HEK293 (cell line): ENCODE data around the gene ZFHX2.
A peak's percentile ranks its signal among the peaks of the same experiment; 100 is the strongest.

ENCODE experiments used
- ATF2 ChIP-seq: fragments of 450-650 bp; formaldehyde crosslinking; IDR thresholded peaks from 2 replicates; pipeline ENCODE4 v1.5.1; 2016; ENCODE audit warnings: missing biosample characterization, missing genetic modification characterization, low read depth
- BCL11B ChIP-seq: fragments of 450-650 bp; formaldehyde crosslinking; IDR thresholded peaks from 2 replicates; pipeline ENCODE4 v1.5.1; 2016; ENCODE audit warnings: low read depth, missing biosample characterization, missing genetic modification characterization
- KLF8 ChIP-seq: fragments of 450-650 bp; formaldehyde crosslinking; IDR thresholded peaks from 2 replicates; pipeline ENCODE4 v1.5.1; 2016; ENCODE audit warnings: missing biosample characterization, missing genetic modification characterization
- KLF9 ChIP-seq: fragments of 450-650 bp; formaldehyde crosslinking; IDR thresholded peaks from 2 replicates; pipeline ENCODE4 v1.5.1; 2016; ENCODE audit warnings: missing biosample characterization, missing genetic modification characterization, low read depth
- PRDM4 ChIP-seq: fragments of 450-650 bp; formaldehyde crosslinking; IDR thresholded peaks from 2 replicates; pipeline ENCODE4 v1.5.1; 2017; ENCODE audit warnings: missing biosample characterization, missing genetic modification characterization
- PRDM6 ChIP-seq: fragments of 450-650 bp; formaldehyde crosslinking; IDR thresholded peaks from 2 replicates; pipeline ENCODE4 v1.5.1; 2017; ENCODE audit warnings: missing biosample characterization, missing genetic modification characterization
- ZNF133 ChIP-seq: fragments of 450-650 bp; formaldehyde crosslinking; IDR thresholded peaks from 2 replicates; pipeline ENCODE4 v1.5.1; 2016; ENCODE audit warnings: missing biosample characterization, missing genetic modification characterization
- ZNF223 ChIP-seq: fragments of 450-650 bp; formaldehyde crosslinking; IDR thresholded peaks from 2 replicates; pipeline ENCODE4 v1.5.1; 2016; ENCODE audit warnings: missing biosample characterization, missing genetic modification characterization
- ZNF239 ChIP-seq: fragments of 450-650 bp; formaldehyde crosslinking; IDR thresholded peaks from 2 replicates; pipeline ENCODE4 v1.5.1; 2016; ENCODE audit warnings: missing biosample characterization, missing genetic modification characterization
- ZNF280C ChIP-seq: fragments of 450-650 bp; formaldehyde crosslinking; IDR thresholded peaks from 2 replicates; pipeline ENCODE4 v1.5.1; 2016; ENCODE audit warnings: missing biosample characterization, missing genetic modification characterization
- ZNF280D ChIP-seq: fragments of 450-650 bp; formaldehyde crosslinking; IDR thresholded peaks from 2 replicates; pipeline ENCODE4 v1.5.1; 2016; ENCODE audit warnings: missing biosample characterization, missing genetic modification characterization
- ZNF350 ChIP-seq: fragments of 450-650 bp; formaldehyde crosslinking; IDR thresholded peaks from 2 replicates; pipeline ENCODE4 v1.5.0; 2017; ENCODE audit warnings: missing biosample characterization, mild to moderate bottlenecking, missing genetic modification characterization
- ZNF366 ChIP-seq: fragments of 450-650 bp; formaldehyde crosslinking; conservative IDR thresholded peaks from 2 replicates; pipeline ENCODE4 v1.5.1; 2016; ENCODE audit warnings: missing biosample characterization, missing genetic modification characterization
- ZNF398 ChIP-seq: fragments of 450-650 bp; formaldehyde crosslinking; IDR thresholded peaks from 2 replicates; pipeline ENCODE4 v1.5.1; 2017; ENCODE audit warnings: missing biosample characterization, missing genetic modification characterization
- ZNF513 ChIP-seq: fragments of 450-650 bp; IDR thresholded peaks from 2 replicates; pipeline ENCODE4 v1.5.1; 2018; ENCODE audit warnings: missing biosample characterization, missing genetic modification characterization
- ZNF530 ChIP-seq: fragments of 450-650 bp; formaldehyde crosslinking; IDR thresholded peaks from 2 replicates; pipeline ENCODE4 v1.5.1; 2016; ENCODE audit warnings: low read depth, missing biosample characterization, missing genetic modification characterization
- ZNF544 ChIP-seq: fragments of 450-650 bp; formaldehyde crosslinking; IDR thresholded peaks from 2 replicates; pipeline ENCODE4 v1.5.0; 2017; ENCODE audit warnings: missing biosample characterization, missing genetic modification characterization
- ZNF560 ChIP-seq: fragments of 450-650 bp; formaldehyde crosslinking; IDR thresholded peaks from 2 replicates; pipeline ENCODE4 v1.5.1; 2017; ENCODE audit warnings: missing biosample characterization, missing genetic modification characterization, borderline replicate concordance
- ZNF585B ChIP-seq: fragments of 450-650 bp; formaldehyde crosslinking; IDR thresholded peaks from 2 replicates; pipeline ENCODE4 v1.5.1; 2016; ENCODE audit warnings: missing biosample characterization, missing genetic modification characterization
- ZNF600 ChIP-seq: fragments of 450-650 bp; formaldehyde crosslinking; IDR thresholded peaks from 2 replicates; pipeline ENCODE4 v1.5.1; 2016; ENCODE audit warnings: missing biosample characterization, missing genetic modification characterization
- ZNF621 ChIP-seq: fragments of 450-650 bp; formaldehyde crosslinking; IDR thresholded peaks from 2 replicates; pipeline ENCODE4 v1.5.1; 2017; ENCODE audit warnings: missing biosample characterization, missing genetic modification characterization
- ZNF692 ChIP-seq: fragments of 450-650 bp; formaldehyde crosslinking; IDR thresholded peaks from 2 replicates; pipeline ENCODE4 v1.5.1; 2016; ENCODE audit warnings: missing biosample characterization, missing genetic modification characterization
- ZNF747 ChIP-seq: fragments of 450-650 bp; formaldehyde crosslinking; IDR thresholded peaks from 2 replicates; pipeline ENCODE4 v1.5.1; 2016; ENCODE audit warnings: missing biosample characterization, missing genetic modification characterization

Gene ZFHX2

GRCh38 chr14:23588884-23589598 lies 37.5 kb upstream of the ZFHX2 start (continued):
- TF ChIP-seq ZNF747: no peak
- no peak for TF ChIP-seq BCL11B (tag by site-specific recombination)
- TF ChIP-seq KLF8 (tag by site-specific recombination): no peak
- no peak for TF ChIP-seq ZNF513 (tag by site-specific recombination)
- no peak for TF ChIP-seq KLF9
- no peak for TF ChIP-seq ZNF600 (tag by site-specific recombination)
- no peak for TF ChIP-seq ZNF350 (tag by site-specific recombination)
- TF ChIP-seq ZNF133 (tag by site-specific recombination): no peak
- no peak for TF ChIP-seq ZNF280D (tag by site-specific recombination)
- no peak for TF ChIP-seq ZNF621 (tag by site-specific recombination)
- TF ChIP-seq ZNF530: no peak
- TF ChIP-seq ZNF366 (tag by site-specific recombination): peak; percentile 54; the same call in 1 of the 2 replicates
- TF ChIP-seq ZNF560 (tag by site-specific recombination): no peak
- TF ChIP-seq ZNF223: no peak
- TF ChIP-seq ZNF239 (tag by site-specific recombination): no peak
- TF ChIP-seq ZNF280C: no peak
- no peak for TF ChIP-seq ZNF585B
- TF ChIP-seq ZNF544 (tag by site-specific recombination): no peak
- no peak for TF ChIP-seq ATF2 (tag by site-specific recombination)
- no peak for TF ChIP-seq PRDM6 (tag by site-specific recombination)
- peak; percentile 54; the same call in 1 of the 2 replicates for TF ChIP-seq ZNF692 (tag by site-specific recombination)
- TF ChIP-seq ZNF398: 0 out of 2 replicates have a peak, but pooled peaks have one; percentile 5
- TF ChIP-seq PRDM4 (tag by site-specific recombination): no peak
